HepG2 (cell line): Measurements from ENCODE around the gene RARA. TPM values are rescaled to one million over a fixed set of nuclear protein-coding genes. Genes with fewer than 3 reads are reported as not detected.

Experiments used
- ARNT2 ChIP-seq: sonication (generic); formaldehyde crosslinking; IDR thresholded peaks from 2 replicates; pipeline ENCODE4 v1.8.0; 2022; ENCODE audit warnings: mild to moderate bottlenecking, low read depth, missing genetic modification reagents, moderate library complexity
- ASH2L ChIP-seq: fragments of 300-600, 200-600 bp; sonication (generic); IDR thresholded peaks from 2 replicates; pipeline ENCODE4 v1.7.0; 2017; ENCODE audit warnings: low read depth, mild to moderate bottlenecking, moderate library complexity, mixed read lengths, low read length; ENCODE audit not compliant: insufficient read length
- GABPB1 ChIP-seq: IDR thresholded peaks from 2 replicates; pipeline ENCODE4 v1.6.1; 2016; ENCODE audit warnings: mild to moderate bottlenecking, missing genetic modification reagents, moderate library complexity, missing compliant biosample characterization
- HOXA7 ChIP-seq: sonication (generic); formaldehyde crosslinking; IDR thresholded peaks from 2 replicates; pipeline ENCODE4 v1.8.1; 2022; ENCODE audit warnings: mild to moderate bottlenecking, missing genetic modification reagents, moderate library complexity
- IRX3 ChIP-seq: sonication (generic); formaldehyde crosslinking; IDR thresholded peaks from 2 replicates; pipeline ENCODE4 v1.8.1; 2023; ENCODE audit warnings: mild to moderate bottlenecking, low read depth, missing genetic modification reagents, borderline replicate concordance
- KDM1A ChIP-seq: IDR thresholded peaks from 2 replicates; pipeline ENCODE4 v1.6.1; 2016; ENCODE audit warnings: missing compliant biosample characterization
- MIXL1 ChIP-seq: IDR thresholded peaks from 2 replicates; pipeline ENCODE4 v1.6.1; 2016
- NFATC3 ChIP-seq: sonication (generic); formaldehyde crosslinking; IDR thresholded peaks from 2 replicates; pipeline ENCODE4 v1.5.1; 2020; ENCODE audit warnings: mild to moderate bottlenecking, missing genetic modification reagents
- NR2F2 ChIP-seq: IDR thresholded peaks from 2 replicates; pipeline ENCODE4 v1.6.1; 2012; ENCODE audit warnings: low read depth, inconsistent platforms, borderline replicate concordance
- PCBP1 ChIP-seq: fragments of 200-400 bp; formaldehyde crosslinking; IDR thresholded peaks from 2 replicates; pipeline ENCODE4 v1.6.1; 2017; ENCODE audit warnings: mild to moderate bottlenecking, low read depth, low read length, borderline replicate concordance
- POGZ ChIP-seq: sonication (generic); formaldehyde crosslinking; IDR thresholded peaks from 2 replicates; pipeline ENCODE4 v1.4.0; 2020; ENCODE audit warnings: mild to moderate bottlenecking, missing genetic modification reagents
- RAD51 ChIP-seq: fragments of 450-650 bp; IDR thresholded peaks from 2 replicates; pipeline ENCODE4 v1.6.1; 2016; ENCODE audit warnings: borderline replicate concordance
- RBM39 ChIP-seq: fragments of 200-400 bp; formaldehyde crosslinking; IDR thresholded peaks from one replicate; pipeline ENCODE4 v1.6.1; 2018; ENCODE audit warnings: antibody characterized with exemption, mild to moderate bottlenecking, low read depth, low read length; ENCODE audit not compliant: poor library complexity, severe bottlenecking
- RFXANK ChIP-seq: IDR thresholded peaks from 2 replicates; pipeline ENCODE4 v1.6.1; 2016
- SP140L ChIP-seq: sonication (generic); formaldehyde crosslinking; IDR thresholded peaks from 2 replicates; pipeline ENCODE4 v1.4.0; 2020; ENCODE audit warnings: missing genetic modification reagents, borderline replicate concordance
- SRSF1 ChIP-seq: fragments of 200-400 bp; formaldehyde crosslinking; optimal IDR thresholded peaks from 2 replicates; pipeline ENCODE3; 2017; ENCODE audit warnings: mild to moderate bottlenecking, low read depth, low read length, moderate library complexity
- ZBTB38 ChIP-seq: sonication (generic); formaldehyde crosslinking; IDR thresholded peaks from 2 replicates; pipeline ENCODE4 v1.5.1; 2020; ENCODE audit warnings: mild to moderate bottlenecking, missing genetic modification reagents
- ZNF317 ChIP-seq: sonication (generic); formaldehyde crosslinking; IDR thresholded peaks from 2 replicates; pipeline ENCODE4 v1.5.0; 2020; ENCODE audit warnings: mild to moderate bottlenecking, missing genetic modification reagents
- ZNF367 ChIP-seq: sonication (generic); formaldehyde crosslinking; IDR thresholded peaks from 2 replicates; pipeline ENCODE4 v1.4.0; 2020; ENCODE audit warnings: missing genetic modification reagents, borderline replicate concordance
- ZNF839 ChIP-seq: sonication (generic); formaldehyde crosslinking; IDR thresholded peaks from 2 replicates; pipeline ENCODE4 v1.4.0; 2020; ENCODE audit warnings: missing genetic modification reagents, mild to moderate bottlenecking, borderline replicate concordance
- polyA plus RNA-seq, 8 experiments: library from polyadenylated mRNA; depleted of rRNA in 3 of 8; stranded (reverse) in 7 of 8; unstranded in 1 of 8; fragments of >200 nt; fragmentation: Illumina TruSeq in 4 of 8; extraction: Trizol in 4 of 8; gene quantifications; 2 replicates each; pipeline versions ENCODE4 v1.2.1 to v1.2.3, GENCODE V29; 2011 to 2016; ENCODE audit warnings: low read depth in 4 of 8, missing spikeins in 1 of 8, mixed read lengths in 1 of 8; ENCODE audit not compliant: insufficient read depth in 1 of 8
- total RNA-seq, 5 experiments: library from RNA; depleted of rRNA; stranded (reverse); fragments of >200 nt; fragmentation: Illumina TruSeq; extraction: Trizol; gene quantifications; 2 replicates each; pipeline ENCODE4 v1.2.3, GENCODE V29; 2016; ENCODE audit warnings: low read depth in 1 of 5
- TF ChIP-seq, protein P1 (sequence below): IDR thresholded peaks from 2 replicates; pipeline ENCODE4 v1.6.1; 2016; ENCODE audit warnings: mild to moderate bottlenecking, missing biosample characterization, missing genetic modification reagents
- TF ChIP-seq, protein P2 (sequence below): IDR thresholded peaks from 2 replicates; pipeline ENCODE4 v1.6.1; 2012; ENCODE audit warnings: low read depth, low read length, improper control_type of control experiment
- TF ChIP-seq, protein P3 (sequence below): sonication (generic); formaldehyde crosslinking; IDR thresholded peaks from 2 replicates; pipeline ENCODE4 v1.8.1; 2023; ENCODE audit warnings: mild to moderate bottlenecking, missing genetic modification reagents
- TF ChIP-seq, protein P4 (sequence below): sonication (generic); formaldehyde crosslinking; conservative IDR thresholded peaks from 2 replicates; pipeline ENCODE4 v1.8.0; 2022; ENCODE audit warnings: mild to moderate bottlenecking, moderate library complexity, missing genetic modification reagents

RARA gene
- total and polyA plus RNA-seq, 2 of the 13 experiments (the other 11 are each of a cell fraction or from before 2014, with no cell fraction given), result 6.4 to 8.6 TPM

DNA sequence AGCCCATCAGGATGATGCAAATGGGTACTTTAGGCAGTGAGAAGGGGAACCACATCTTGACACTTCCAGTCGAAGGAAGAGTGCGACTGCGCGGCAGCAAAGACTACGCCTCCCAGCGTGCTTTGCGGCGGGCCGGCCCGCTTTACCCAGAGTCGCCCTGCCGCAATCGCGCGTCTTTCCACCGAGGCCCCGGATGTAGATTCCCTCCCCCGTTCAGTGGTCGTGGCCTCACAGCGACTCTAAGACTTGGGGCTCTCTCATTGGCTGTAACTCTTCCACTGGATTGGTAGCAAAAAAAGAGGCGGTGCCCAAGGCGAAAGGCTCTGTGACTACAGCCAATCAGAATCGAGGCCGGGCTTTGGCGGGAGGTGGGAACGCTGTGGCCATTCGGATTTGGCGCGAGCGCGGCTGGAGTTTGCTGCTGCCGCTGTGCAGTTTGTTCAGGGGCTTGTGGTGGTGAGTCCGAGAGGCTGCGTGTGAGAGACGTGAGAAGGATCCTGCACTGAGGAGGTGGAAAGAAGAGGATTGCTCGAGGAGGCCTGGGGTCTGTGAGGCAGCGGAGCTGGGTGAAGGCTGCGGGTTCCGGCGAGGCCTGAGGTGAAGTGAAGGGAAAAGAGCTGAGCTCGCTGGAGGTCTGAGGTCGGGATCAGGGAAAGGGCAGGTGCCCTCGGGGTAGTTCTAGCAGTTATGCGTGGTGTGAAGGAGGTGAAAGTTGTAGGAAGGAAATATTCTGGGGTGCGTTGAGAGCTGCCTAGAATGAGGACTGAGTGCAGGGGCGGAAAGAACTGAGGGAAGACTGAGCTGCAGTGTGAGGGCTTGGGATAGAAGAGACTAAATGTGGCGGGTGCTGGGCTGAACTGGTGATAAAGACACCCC is 21.2 kb upstream of the RARA start, which contains the start of gene CDC6 (continued):
- TF ChIP-seq NFATC3 (CRISPR knock-in tag), result peak; percentile 81; the same call in 1 of the 2 replicates
- TF ChIP-seq HOXA7 (CRISPR knock-in tag), result no peak
- peak; percentile 75 for TF ChIP-seq MIXL1 (CRISPR knock-in tag)
- peak; percentile 94 for TF ChIP-seq GABPB1
- peak; percentile 37 for TF ChIP-seq SRSF1
- TF ChIP-seq ZNF839 (CRISPR knock-in tag), result peak; percentile 95; the same call in 1 of the 2 replicates
- peak; percentile 82 for TF ChIP-seq RBM39
- TF ChIP-seq RFXANK (CRISPR knock-in tag), result no peak
- TF ChIP-seq, protein P1, sequence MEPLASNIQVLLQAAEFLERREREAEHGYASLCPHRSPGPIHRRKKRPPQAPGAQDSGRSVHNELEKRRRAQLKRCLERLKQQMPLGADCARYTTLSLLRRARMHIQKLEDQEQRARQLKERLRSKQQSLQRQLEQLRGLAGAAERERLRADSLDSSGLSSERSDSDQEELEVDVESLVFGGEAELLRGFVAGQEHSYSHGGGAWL (CRISPR knock-in tag), result peak; percentile 55; the same call in 1 of the 2 replicates
- TF ChIP-seq ASH2L, result peak; percentile 94
- 0 out of 2 replicates have a peak, but pooled peaks have one; percentile 29 for TF ChIP-seq NR2F2
- TF ChIP-seq RAD51, result no peak
- TF ChIP-seq, protein P2, sequence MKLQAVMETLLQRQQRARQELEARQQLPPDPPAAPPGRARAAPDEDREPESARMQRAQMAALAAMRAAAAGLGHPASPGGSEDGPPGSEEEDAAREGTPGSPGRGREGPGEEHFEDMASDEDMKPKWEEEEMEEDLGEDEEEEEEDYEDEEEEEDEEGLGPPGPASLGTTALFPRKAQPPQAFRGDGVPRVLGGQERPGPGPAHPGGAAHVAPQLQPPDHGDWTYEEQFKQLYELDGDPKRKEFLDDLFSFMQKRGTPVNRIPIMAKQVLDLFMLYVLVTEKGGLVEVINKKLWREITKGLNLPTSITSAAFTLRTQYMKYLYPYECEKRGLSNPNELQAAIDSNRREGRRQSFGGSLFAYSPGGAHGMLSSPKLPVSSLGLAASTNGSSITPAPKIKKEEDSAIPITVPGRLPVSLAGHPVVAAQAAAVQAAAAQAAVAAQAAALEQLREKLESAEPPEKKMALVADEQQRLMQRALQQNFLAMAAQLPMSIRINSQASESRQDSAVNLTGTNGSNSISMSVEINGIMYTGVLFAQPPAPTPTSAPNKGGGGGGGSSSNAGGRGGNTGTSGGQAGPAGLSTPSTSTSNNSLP, result no peak
- TF ChIP-seq ARNT2 (CRISPR knock-in tag), result peak; percentile 96
- TF ChIP-seq KDM1A (CRISPR knock-in tag), result no peak
- TF ChIP-seq ZNF367 (CRISPR knock-in tag), result no peak; the same call in 1 of the 2 replicates
- TF ChIP-seq ZNF317 (CRISPR knock-in tag), result 0 out of 2 replicates have a peak, but pooled peaks have one; percentile 18
- peak; percentile 66; the same call in 1 of the 2 replicates for TF ChIP-seq IRX3 (CRISPR knock-in tag)
- TF ChIP-seq SP140L (CRISPR knock-in tag), result 0 out of 2 replicates have a peak, but pooled peaks have one; percentile 54
- peak; percentile 80 for TF ChIP-seq POGZ
- TF ChIP-seq, protein P3, sequence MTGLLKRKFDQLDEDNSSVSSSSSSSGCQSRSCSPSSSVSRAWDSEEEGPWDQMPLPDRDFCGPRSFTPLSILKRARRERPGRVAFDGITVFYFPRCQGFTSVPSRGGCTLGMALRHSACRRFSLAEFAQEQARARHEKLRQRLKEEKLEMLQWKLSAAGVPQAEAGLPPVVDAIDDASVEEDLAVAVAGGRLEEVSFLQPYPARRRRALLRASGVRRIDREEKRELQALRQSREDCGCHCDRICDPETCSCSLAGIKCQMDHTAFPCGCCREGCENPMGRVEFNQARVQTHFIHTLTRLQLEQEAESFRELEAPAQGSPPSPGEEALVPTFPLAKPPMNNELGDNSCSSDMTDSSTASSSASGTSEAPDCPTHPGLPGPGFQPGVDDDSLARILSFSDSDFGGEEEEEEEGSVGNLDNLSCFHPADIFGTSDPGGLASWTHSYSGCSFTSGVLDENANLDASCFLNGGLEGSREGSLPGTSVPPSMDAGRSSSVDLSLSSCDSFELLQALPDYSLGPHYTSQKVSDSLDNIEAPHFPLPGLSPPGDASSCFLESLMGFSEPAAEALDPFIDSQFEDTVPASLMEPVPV (CRISPR knock-in tag), result peak; percentile 94
- peak; percentile 72; the same call in 1 of the 2 replicates for TF ChIP-seq ZBTB38 (CRISPR knock-in tag)
- TF ChIP-seq PCBP1, result 0 out of 2 replicates have a peak, but pooled peaks have one; percentile 48
- TF ChIP-seq, protein P4, sequence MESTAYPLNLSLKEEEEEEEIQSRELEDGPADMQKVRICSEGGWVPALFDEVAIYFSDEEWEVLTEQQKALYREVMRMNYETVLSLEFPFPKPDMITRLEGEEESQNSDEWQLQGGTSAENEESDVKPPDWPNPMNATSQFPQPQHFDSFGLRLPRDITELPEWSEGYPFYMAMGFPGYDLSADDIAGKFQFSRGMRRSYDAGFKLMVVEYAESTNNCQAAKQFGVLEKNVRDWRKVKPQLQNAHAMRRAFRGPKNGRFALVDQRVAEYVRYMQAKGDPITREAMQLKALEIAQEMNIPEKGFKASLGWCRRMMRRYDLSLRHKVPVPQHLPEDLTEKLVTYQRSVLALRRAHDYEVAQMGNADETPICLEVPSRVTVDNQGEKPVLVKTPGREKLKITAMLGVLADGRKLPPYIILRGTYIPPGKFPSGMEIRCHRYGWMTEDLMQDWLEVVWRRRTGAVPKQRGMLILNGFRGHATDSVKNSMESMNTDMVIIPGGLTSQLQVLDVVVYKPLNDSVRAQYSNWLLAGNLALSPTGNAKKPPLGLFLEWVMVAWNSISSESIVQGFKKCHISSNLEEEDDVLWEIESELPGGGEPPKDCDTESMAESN (CRISPR knock-in tag), result peak; percentile 90
